Stomach (tissue), 9 donors: ENCODE data around the gene CFI. TPM values are rescaled to one million over a fixed set of nuclear protein-coding genes. Genes with fewer than 3 reads are reported as not detected.

Experiments used
- DNase-seq, 2 donors: peaks; one replicate each; pipeline versions ENCODE4 v3.0.0 to v3.0.0-alpha.2; 2013 to 2019
- H3K27ac ChIP-seq, 5 donors: fragments of 200-600 bp in 4 of 5; sonication (generic) in 4 of 5; one replicate each; pipeline ENCODE4 v1.5.1; 2013 to 2019; ENCODE audit warnings: mild to moderate bottlenecking in 1 of 5, moderate library complexity in 1 of 5
- H3K27me3 ChIP-seq, 3 donors: fragments of 200-600 bp; sonication (generic); one replicate each; pipeline ENCODE4 v1.5.1; 2017 to 2019; ENCODE audit warnings: mixed run types in 1 of 3
- H3K36me3 ChIP-seq, 4 donors: fragments of 200-600 bp; sonication (generic); 1 replicate in 3 of 4; 2 replicates in 1 of 4; pipeline ENCODE4 v1.5.1; 2016 to 2019
- H3K4me1 ChIP-seq, 4 donors: fragments of 200-600 bp; sonication (generic); one replicate each; pipeline ENCODE4 v1.5.1; 2016 to 2019
- H3K4me3 ChIP-seq, 4 donors: fragments of 200-600 bp; sonication (generic) in 3 of 4; one replicate each; pipeline ENCODE4 v1.5.1; 2016 to 2019; ENCODE audit warnings: mild to moderate bottlenecking in 1 of 4
- H3K9me3 ChIP-seq, 4 donors: fragments of 200-600 bp; sonication (generic); one replicate each; pipeline ENCODE4 v1.5.1; 2016 to 2019
- CTCF ChIP-seq, 7 experiments: fragments of 450-650 bp in 4 of 7; fragments of 200-600 bp in 3 of 7; sonication (generic) in 3 of 7; IDR thresholded peaks; one replicate each; pipeline ENCODE4 v1.5.1; 2016 to 2019; ENCODE audit warnings: antibody characterized with exemption in 7 of 7, control low read depth in 2 of 7, mild to moderate bottlenecking in 1 of 7
- EP300 ChIP-seq: sonication (generic); formaldehyde crosslinking; IDR thresholded peaks from one replicate; pipeline ENCODE4 v1.6.1; 2017; ENCODE audit warnings: antibody characterized with exemption
- POLR2A ChIP-seq, 4 donors: fragments of 450-650 bp; IDR thresholded peaks; one replicate each; pipeline ENCODE4 v1.6.1; 2016; ENCODE audit warnings: antibody characterized with exemption in 4 of 4, control low read depth in 2 of 4, mild to moderate bottlenecking in 1 of 4, moderate library complexity in 1 of 4
- POLR2AphosphoS5 ChIP-seq, 3 donors: sonication (generic); formaldehyde crosslinking; IDR thresholded peaks; one replicate each; pipeline ENCODE4 v1.6.1; 2016; ENCODE audit warnings: antibody characterized with exemption in 3 of 3
- WGBS, 5 donors: extraction: QIAGEN DNeasy Blood & Tissue Kit in 3 of 5; methylation state at CpG; one replicate each; pipeline versions ENCODE4 v1.1.5 to v1.1.7; 2013 to 2018; 5-methylcytosine and 5-hydroxymethylcytosine counted together
- intact Hi-C: fragments of 100-400 bp; cut with DNase I; formaldehyde crosslinking; loops from one replicate; pipeline ENCODE4 v1.15.1; 2023; ENCODE audit warnings: low total_unique reads
- polyA plus RNA-seq, 3 donors: library from polyadenylated mRNA; stranded (reverse); fragments of 200-250 nt; gene quantifications; one replicate each; pipeline ENCODE4 v1.2.3, GENCODE V29; 2013
- total RNA-seq, 5 donors: library from RNA; depleted of rRNA; stranded (reverse); fragments of >200 nt; gene quantifications; one replicate each; pipeline versions ENCODE4 v1.1.0 to v1.2.3, GENCODE V29; 2014 to 2016
- donor health status: healthy with polysubstance abuse.
- donor health status: Bipolar disorder and iron deficiency.
- donor health status: healthy.

Gene CFI
- total and polyA plus RNA-seq, 8 donors, result 0.45 to 20.4 (median 7.7) TPM

DNA sequence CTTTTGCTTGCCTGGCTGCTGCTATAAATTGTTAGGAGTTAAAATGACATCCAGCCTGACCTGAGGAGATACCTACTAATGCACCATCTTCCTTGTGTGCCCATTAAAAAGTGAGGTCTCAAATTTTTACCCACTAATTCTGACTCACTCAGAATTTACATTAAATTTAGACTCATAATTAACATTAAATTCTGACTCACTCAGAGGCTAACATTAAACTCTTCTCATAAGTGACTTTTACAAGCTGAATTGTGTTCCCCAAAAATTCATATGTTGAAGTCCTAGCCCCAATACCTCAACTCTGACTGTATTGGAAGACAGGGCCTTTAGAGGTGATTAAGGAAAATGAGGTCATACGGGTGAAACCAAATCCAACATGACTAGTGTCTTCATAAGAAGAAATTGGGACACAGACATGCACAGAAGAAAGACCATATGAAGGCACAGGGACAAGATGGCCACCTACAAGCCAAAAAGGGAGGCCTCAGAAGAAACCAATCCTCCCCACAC is 110.3 kb downstream of the CFI start:
- peaks cover 13 to 91% (median 90%) of the 10 kb centered on the region in 4 donors for H3K36me3 ChIP-seq
- WGBS, 5 donors, result 86 to 92% (median 88%) methylated on average over 1 of the region's 1 CpG

More for the DNA sequence above, 110.3 kb downstream of the CFI start:
- H3K27ac ChIP-seq, result no peak overlapping the region
- no peak overlapping the region for H3K4me3 ChIP-seq
- TF ChIP-seq EP300, result no peak
- TF ChIP-seq CTCF (IDR thresholded peaks at IDR 0.05), result no peak
- no peak for TF ChIP-seq POLR2A (IDR thresholded peaks at IDR 0.05)
- no peak for TF ChIP-seq POLR2AphosphoS5 (IDR thresholded peaks at IDR 0.05)
- no peaks in the 10 kb centered on the region for H3K9me3 ChIP-seq
- no peaks in the 10 kb centered on the region for H3K27me3 ChIP-seq
- no peaks in the 10 kb centered on the region for H3K4me1 ChIP-seq
- DNase-seq, result no peak
- intact Hi-C loops, result loop anchor here (10.0 kb wide), 1 partner anchor 123 kb away; the partner anchor contains the start of gene GAR1

Other genes starting within 250 kb of the CFI start
- gene MCUB, start 241.8 kb downstream of the CFI start, total RNA-seq, result 10 to 100 TPM in 3 of 5 donors, 1 to 10 TPM in 1, under 1 TPM in 1; 0.89 to 37.4 (median 12.3) TPM
- gene MCUB, start 241.8 kb downstream of the CFI start, polyA plus RNA-seq, result 1 to 10 TPM; 4.2 to 7.9 (median 5.2) TPM
- gene CASP6, start 98.6 kb downstream of the CFI start, total RNA-seq, result 10 to 100 TPM in 4 of 5 donors, 1 to 10 TPM in 1; 2.3 to 68.9 (median 33.8) TPM
- gene CASP6, start 98.6 kb downstream of the CFI start, polyA plus RNA-seq, result 10 to 100 TPM; 11.6 to 29.0 (median 22.8) TPM
- 10 to 100 TPM in 3 of 5 donors, 1 to 10 TPM in 2; 3.5 to 95.9 (median 17.4) TPM for gene PLA2G12A, start 71.9 kb downstream of the CFI start, total RNA-seq
- gene PLA2G12A, start 71.9 kb downstream of the CFI start, polyA plus RNA-seq, result 10 to 100 TPM in 1 of 3 donors, 1 to 10 TPM in 2; 6.4 to 11.9 (median 7.5) TPM
- 1 to 10 TPM in 3 of 5 donors, not detected in 2; 2.2 to 9.4 (median 3.8) TPM for gene GAR1, start 13.8 kb upstream of the CFI start, total RNA-seq
- gene GAR1, start 13.8 kb upstream of the CFI start, polyA plus RNA-seq, result 10 to 100 TPM; 17.0 to 19.2 (median 17.2) TPM
- 10 to 100 TPM in 1 of 5 donors, not detected in 4; 13.4 TPM for gene RRH, start 26.0 kb upstream of the CFI start, total RNA-seq
- gene RRH, start 26.0 kb upstream of the CFI start, polyA plus RNA-seq, result not detected
- gene LRIT3, start 46.1 kb upstream of the CFI start, total RNA-seq, result 1 to 10 TPM in 1 of 5 donors, under 1 TPM in 1, not detected in 3; 0.18 to 1.0 TPM
- gene LRIT3, start 46.1 kb upstream of the CFI start, polyA plus RNA-seq, result under 1 TPM in 2 of 3 donors, not detected in 1; 0.06 to 0.13 TPM
- under 1 TPM in 1 of 5 donors, not detected in 4; 0.37 TPM for gene EGF, start 110.9 kb upstream of the CFI start, total RNA-seq
- under 1 TPM in 1 of 3 donors, not detected in 2; 0.20 TPM for gene EGF, start 110.9 kb upstream of the CFI start, polyA plus RNA-seq